Measurements from ENCODE around the gene OGFOD3.

Gene OGFOD3

GRCh38 chr17:82403662-82404660 is 14.4 kb downstream of the OGFOD3 start:
- no peak for DNase-seq

GRCh38 chr17:82402865-82403264 is 15.5 kb downstream of the OGFOD3 start:
- no peak for DNase-seq

GRCh38 chr17:82400830-82401229 is 17.6 kb downstream of the OGFOD3 start:
- peak; percentile 79 for DNase-seq

GRCh38 chr17:82400206-82400605 is 18.2 kb downstream of the OGFOD3 start:
- peak; percentile 68 for DNase-seq

- no peak for DNase-seq
These were observed 18.7 kb downstream of the OGFOD3 start for GRCh38 chr17:82399601-82400101.

- DNase-seq = no peak
These were observed 19.3 kb downstream of the OGFOD3 start for GRCh38 chr17:82399041-82399441.

GRCh38 chr17:82397449-82398335 is 20.7 kb downstream of the OGFOD3 start:
- DNase-seq = no peak

GRCh38 chr17:82396601-82397435 is 21.6 kb downstream of the OGFOD3 start:
- peak; percentile 45 for DNase-seq

- no peak for DNase-seq
These were observed 24.1 kb downstream of the OGFOD3 start for GRCh38 chr17:82394278-82394677.

- DNase-seq = no peak
These were observed 25.4 kb downstream of the OGFOD3 start for GRCh38 chr17:82392941-82393340.

GRCh38 chr17:82392209-82392920 is 26.0 kb downstream of the OGFOD3 start:
- DNase-seq = no peak

- no peak for DNase-seq
These were observed 26.8 kb downstream of the OGFOD3 start for GRCh38 chr17:82391496-82392066.

- no peak for DNase-seq
These were observed 27.4 kb downstream of the OGFOD3 start for GRCh38 chr17:82390860-82391435.

GRCh38 chr17:82390015-82390859 is 28.1 kb downstream of the OGFOD3 start:
- no peak for DNase-seq

GRCh38 chr17:82389379-82389778 is 29.0 kb downstream of the OGFOD3 start:
- no peak for DNase-seq

- no peak for DNase-seq
These were observed 29.5 kb downstream of the OGFOD3 start for GRCh38 chr17:82388922-82389283.

- no peak for DNase-seq
These were observed 30.0 kb downstream of the OGFOD3 start for GRCh38 chr17:82388223-82388921.

- no peak for DNase-seq
These were observed 30.7 kb downstream of the OGFOD3 start for GRCh38 chr17:82387705-82388106.
